ENCODE measurements around the gene XBP1. TPM values are rescaled to one million over a fixed set of nuclear protein-coding genes. Genes with fewer than 3 reads are reported as not detected.
"Not testable (repeated sequence)": the region's sequence is repeated elsewhere in the genome, so short reads cannot be mapped to it uniquely, and the experiment has no call there.

Gene XBP1
- total RNA-seq, 1 experiment from 2014 or later, result 81.3 TPM

DNA sequence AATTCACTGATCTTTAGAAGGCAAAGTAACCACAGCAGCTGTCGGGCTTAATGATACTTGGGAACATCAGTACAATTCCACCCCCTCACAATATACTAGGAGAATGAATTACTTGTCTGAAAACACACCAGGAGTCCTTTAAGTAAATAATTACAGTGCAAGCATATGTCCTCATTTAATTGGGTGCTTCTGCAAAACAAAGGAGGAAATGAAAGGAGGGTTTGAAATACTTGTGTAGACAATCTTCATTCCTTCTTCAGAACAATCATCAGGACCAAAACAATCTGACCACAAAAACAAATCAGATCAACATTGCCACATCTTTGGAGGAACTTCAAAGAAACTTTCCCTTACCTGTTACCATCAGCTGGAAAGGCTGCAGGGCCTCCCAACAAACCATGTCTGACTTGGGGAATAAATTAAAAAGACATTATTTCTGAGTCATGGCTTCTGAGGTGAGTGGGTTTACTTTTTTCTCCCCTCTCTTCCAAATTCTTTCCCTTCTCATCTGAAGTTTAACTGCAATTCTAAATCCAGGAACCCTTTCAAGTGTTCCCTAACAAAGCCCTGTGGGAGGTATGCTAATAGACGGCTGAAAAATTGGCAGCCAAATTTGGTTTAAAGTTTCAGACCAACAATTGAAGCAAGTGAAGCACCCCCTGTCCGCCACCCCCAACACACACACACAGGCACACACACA, 40.4 kb downstream of the XBP1 start:
- H3K36me3 ChIP-seq (ENCODE audit: control insufficient read depth in 1 of 2, insufficient read depth in 2 of 2, low read length in 2 of 2), result no peaks in the 10 kb centered on the region
- no peak overlapping the region for H3K9ac ChIP-seq (ENCODE audit: low read length)
- no peak overlapping the region for H3K4me3 ChIP-seq (replicated peaks in 1 of 2; ENCODE audit: low read depth in 1 of 2, low read length in 2 of 2)
- ATAC-seq (peak; percentile 27; the same call in 1 of the 2 replicates), DNase-seq (ENCODE audit: low read depth, low spot score) (no peak)
- H4K20me1 ChIP-seq (ENCODE audit: insufficient read depth), result no peaks in the 10 kb centered on the region
- no peaks in the 10 kb centered on the region for H3K9me3 ChIP-seq (ENCODE audit: control insufficient read depth in 1 of 2, insufficient read depth in 1 of 2, low read depth in 1 of 2, low read length in 2 of 2)
- H2AFZ ChIP-seq (ENCODE audit: low read depth, low read length, poor library complexity, severe bottlenecking), result no peak overlapping the region
- 0 out of 2 replicates have a peak overlapping the region, but pooled peaks have one; percentile 5 for H3K4me2 ChIP-seq (ENCODE audit: low read length)
- no peaks in the 10 kb centered on the region for H3K79me2 ChIP-seq (ENCODE audit: insufficient read depth, low read length)
- no peaks in the 10 kb centered on the region for H3K9me2 ChIP-seq (ENCODE audit: insufficient read depth)
- peaks cover 5 to 7% of the 10 kb centered on the region in 2 experiments; a peak in 2 of 4 replicates for H3K4me1 ChIP-seq (ENCODE audit: control insufficient read depth in 1 of 2, insufficient read depth in 2 of 2, low read length in 2 of 2)
- ChIA-PET POLR2A (interaction anchor here (0.7 to 1.4 kb wide), 2 partner anchors 40 to 139 kb away, joined by 3 to 5 read pairs; partner anchors contain the start of gene XBP1), RAD21 (ENCODE audit: low non-redundant PET in 1 of 2, low total read pairs in 2 of 2, uncharacterized antibody in 2 of 2, unreplicated experiment in 2 of 2) (no interaction called here), CTCF (no interaction called here)
- no peak overlapping the region for H3K27ac ChIP-seq (ENCODE audit: low read depth, low read length)
- TF ChIP-seq SRF (IDR thresholded peaks at IDR 0.05; ENCODE audit: low read depth), result no peak
- peak; percentile 48; the same call in 1 of the 2 replicates for TF ChIP-seq CEBPB (IDR thresholded peaks at IDR 0.05; ENCODE audit: low read depth)
- intact Hi-C loops (cut with micrococcal nuclease), result no loop called here
- no TSS peak for BruUV-seq (replicated peaks)
- no peaks in the 10 kb centered on the region for H3K27me3 ChIP-seq (ENCODE audit: insufficient read depth, low read length)

DNA sequence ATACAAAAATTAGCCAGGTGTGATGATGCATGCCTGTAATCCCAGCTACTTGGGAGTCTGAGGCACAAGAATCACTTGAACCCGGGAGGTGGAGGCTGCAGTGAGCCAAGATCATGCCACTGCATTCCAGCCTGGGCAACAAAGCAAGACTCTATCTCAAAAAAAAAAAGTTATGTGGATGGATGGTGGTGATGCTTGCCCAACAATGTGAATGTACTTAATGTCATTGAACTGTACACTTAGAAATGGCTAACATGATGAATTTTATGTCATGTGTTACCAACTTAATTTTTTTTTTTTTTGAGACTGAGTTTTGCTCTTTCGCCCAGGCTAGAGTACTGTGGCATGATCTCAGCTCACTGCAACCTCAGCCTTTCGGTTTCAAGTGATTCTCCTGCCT, 45.9 kb downstream of the XBP1 start:
- H3K9ac ChIP-seq (ENCODE audit: low read length); BruUV-seq (replicated peaks); H4K20me1 ChIP-seq (ENCODE audit: insufficient read depth); H3K9me2 ChIP-seq (ENCODE audit: insufficient read depth); H3K4me2 ChIP-seq (ENCODE audit: low read length); intact Hi-C loops (cut with micrococcal nuclease); H2AFZ ChIP-seq (ENCODE audit: low read depth, low read length, poor library complexity, severe bottlenecking); H3K27me3 ChIP-seq (ENCODE audit: insufficient read depth, low read length); CTCF ChIA-PET; RAD21 ChIA-PET (ENCODE audit: low non-redundant PET in 1 of 2, low total read pairs in 2 of 2, uncharacterized antibody in 2 of 2, unreplicated experiment in 2 of 2); H3K36me3 ChIP-seq (ENCODE audit: control insufficient read depth in 1 of 2, insufficient read depth in 2 of 2, low read length in 2 of 2); H3K79me2 ChIP-seq (ENCODE audit: insufficient read depth, low read length); POLR2A ChIA-PET; DNase-seq (ENCODE audit: low read depth, low spot score); H3K27ac ChIP-seq (ENCODE audit: low read depth, low read length); H3K9me3 ChIP-seq (ENCODE audit: control insufficient read depth in 1 of 2, insufficient read depth in 1 of 2, low read depth in 1 of 2, low read length in 2 of 2); H3K4me3 ChIP-seq (replicated peaks in 1 of 2; ENCODE audit: low read depth in 1 of 2, low read length in 2 of 2); ATAC-seq; H3K4me1 ChIP-seq (ENCODE audit: control insufficient read depth in 1 of 2, insufficient read depth in 2 of 2, low read length in 2 of 2): not testable (repeated sequence)
